ENCODE measurements around the gene GMFB.
"Not testable (repeated sequence)": the region's sequence is repeated elsewhere in the genome, so short reads cannot be mapped to it uniquely, and the experiment has no call there.

GMFB gene

GRCh38 chr14:54458536-54458935 is 30.2 kb downstream of the GMFB start:
- not testable (repeated sequence) for DNase-seq (ENCODE audit: low read depth, low spot score)

- no peak for DNase-seq (ENCODE audit: low read depth, low spot score)
Measured at GRCh38 chr14:54457609-54457996, 31.2 kb downstream of the GMFB start.

- not testable (repeated sequence) for DNase-seq (ENCODE audit: low read depth, low spot score)
Measured at GRCh38 chr14:54456820-54457608, 31.8 kb downstream of the GMFB start.

GRCh38 chr14:54455363-54455762 is 33.4 kb downstream of the GMFB start:
- no peak for DNase-seq (ENCODE audit: low read depth, low spot score)

GRCh38 chr14:54453990-54454389 is 34.8 kb downstream of the GMFB start:
- DNase-seq (ENCODE audit: low read depth, low spot score) = not testable (repeated sequence)

- no peak for DNase-seq (ENCODE audit: low read depth, low spot score)
Measured at GRCh38 chr14:54453252-54453651, 35.5 kb downstream of the GMFB start.

- DNase-seq (ENCODE audit: low read depth, low spot score) = no peak
Measured at GRCh38 chr14:54451961-54452360, 36.8 kb downstream of the GMFB start.

GRCh38 chr14:54451121-54451601 is 37.6 kb downstream of the GMFB start:
- no peak for DNase-seq (ENCODE audit: low read depth, low spot score)

- DNase-seq (ENCODE audit: low read depth, low spot score) = no peak
Measured at GRCh38 chr14:54450535-54450934, 38.2 kb downstream of the GMFB start.

GRCh38 chr14:54447231-54447692 is 41.5 kb downstream of the GMFB start:
- DNase-seq (ENCODE audit: low read depth, low spot score) = no peak

GRCh38 chr14:54446161-54446693 is 42.6 kb downstream of the GMFB start:
- no peak for DNase-seq (ENCODE audit: low read depth, low spot score)

GRCh38 chr14:54444681-54445080 is 44.1 kb downstream of the GMFB start:
- DNase-seq (ENCODE audit: low read depth, low spot score) = no peak

GRCh38 chr14:54443981-54444380 is 44.8 kb downstream of the GMFB start:
- no peak for DNase-seq (ENCODE audit: low read depth, low spot score)

GRCh38 chr14:54442961-54443360 is 45.8 kb downstream of the GMFB start:
- DNase-seq (ENCODE audit: low read depth, low spot score) = not testable (repeated sequence)

GRCh38 chr14:54440873-54441868 is 47.6 kb downstream of the GMFB start, which contains the start of gene CNIH1:
Gene CNIH1, minus strand, starts transcription at chr14:54441374. Its CDS starts 47 bp downstream, at chr14:54441327.
- peak; percentile 52 for DNase-seq (ENCODE audit: low read depth, low spot score)

- DNase-seq (ENCODE audit: low read depth, low spot score) = no peak
Measured at GRCh38 chr14:54440476-54440872, 48.3 kb downstream of the GMFB start.

GRCh38 chr14:54440037-54440436 is 48.7 kb downstream of the GMFB start:
- no peak for DNase-seq (ENCODE audit: low read depth, low spot score)

GRCh38 chr14:54438703-54439102 is 50.1 kb downstream of the GMFB start:
- DNase-seq (ENCODE audit: low read depth, low spot score) = peak; percentile 23

GRCh38 chr14:54437954-54438353 is 50.8 kb downstream of the GMFB start:
- not testable (repeated sequence) for DNase-seq (ENCODE audit: low read depth, low spot score)

- DNase-seq (ENCODE audit: low read depth, low spot score) = no peak
Measured at GRCh38 chr14:54435500-54435981, 53.2 kb downstream of the GMFB start.

- no peak for DNase-seq (ENCODE audit: low read depth, low spot score)
Measured at GRCh38 chr14:54428527-54428926, 60.3 kb downstream of the GMFB start.

- DNase-seq (ENCODE audit: low read depth, low spot score) = no peak
Measured at GRCh38 chr14:54427871-54428270, 60.9 kb downstream of the GMFB start.

All from iPS DF 19.7 (cell line).